Measurements from ENCODE around the gene BSPH1. TPM values are rescaled to one million over a fixed set of nuclear protein-coding genes. Genes with fewer than 3 reads are reported as not detected.
"Not testable (repeated sequence)": the region's sequence is repeated elsewhere in the genome, so short reads cannot be mapped to it uniquely, and the experiment has no call there.

The BSPH1 gene
- total RNA-seq, 2 experiments from 2014 or later: not detected

GRCh38 chr19:47994209-47994802, 2.3 kb upstream of the BSPH1 start, which contains the start of gene ELSPBP1:
Gene ELSPBP1 (plus strand): TSS chr19:47994632. CDS start chr19:48008668, 14,036 bp downstream.
- TF ChIP-seq CTCF (IDR thresholded peaks at IDR 0.05): no peak
- ChIA-PET POLR2A (no interaction called here), CTCF (no interaction called here)
- Mint-ChIP-seq H3K27ac (no peak within 1 kb of the TSS), H3K27me3 (peaks cover 42% of the 10 kb centered on the region), H3K36me3 (ENCODE audit: low read depth) (no peaks in the 10 kb centered on the region), H3K4me3 (no peak within 1 kb of the TSS), H3K4me1 (ENCODE audit: low read depth) (no peaks in the 10 kb centered on the region), H3K9me3 (no peaks in the 10 kb centered on the region)
- H3K4me1 ChIP-seq (ENCODE audit: insufficient read depth, low read length): no peaks in the 10 kb centered on the region
- DNase-seq: no peak
- no peak for ATAC-seq (ENCODE audit: poor library complexity)
- no peak within 1 kb of the TSS for H3K27ac ChIP-seq (ENCODE audit: low read depth in 1 of 2, low read length in 2 of 2)
- H3K4me3 ChIP-seq (ENCODE audit: low read length): no peak within 1 kb of the TSS
- no peaks in the 10 kb centered on the region for H3K9me3 ChIP-seq (ENCODE audit: control insufficient read depth in 1 of 2, insufficient read depth in 1 of 2, low read length in 2 of 2)
- H3K36me3 ChIP-seq (ENCODE audit: insufficient read depth, low read length): no peaks in the 10 kb centered on the region
- intact Hi-C loops (cut with DNase I, micrococcal nuclease): no loop called here
- peaks cover 5 to 16% of the 10 kb centered on the region in 2 experiments for H3K27me3 ChIP-seq (ENCODE audit: control insufficient read depth in 1 of 2, insufficient read depth in 2 of 2, low read length in 2 of 2)

- CTCF ChIA-PET: no interaction called here
- no peak for DNase-seq
- H3K27me3 Mint-ChIP-seq: peaks cover 43% of the 10 kb centered on the region
These were observed 670 bp downstream of the BSPH1 start for GRCh38 chr19:47991191-47991808.

GRCh38 chr19:47973529-47973928, 18.4 kb downstream of the BSPH1 start:
- Mint-ChIP-seq H3K27me3 (peaks cover 67% of the 10 kb centered on the region), H3K4me1 (ENCODE audit: low read depth) (no peaks in the 10 kb centered on the region), H3K9me3 (no peaks in the 10 kb centered on the region), H3K36me3 (ENCODE audit: low read depth) (no peaks in the 10 kb centered on the region), H3K27ac (no peak overlapping the region), H3K4me3 (no peak overlapping the region)
- peaks cover 8 to 18% of the 10 kb centered on the region in 2 experiments for H3K27me3 ChIP-seq (ENCODE audit: control insufficient read depth in 1 of 2, insufficient read depth in 2 of 2, low read length in 2 of 2)
- TF ChIP-seq CTCF (IDR thresholded peaks at IDR 0.05): no peak
- ATAC-seq (ENCODE audit: poor library complexity) (no peak), DNase-seq (no peak)
- peaks cover 0 to 5% of the 10 kb centered on the region in 2 experiments for H3K9me3 ChIP-seq (ENCODE audit: control insufficient read depth in 1 of 2, insufficient read depth in 1 of 2, low read length in 2 of 2)
- ChIA-PET CTCF (no interaction called here), POLR2A (no interaction called here)
- H3K27ac ChIP-seq (ENCODE audit: low read depth in 1 of 2, low read length in 2 of 2): no peak overlapping the region
- H3K36me3 ChIP-seq (ENCODE audit: insufficient read depth, low read length): no peaks in the 10 kb centered on the region
- no peak overlapping the region for H3K4me3 ChIP-seq (ENCODE audit: low read length)
- no peaks in the 10 kb centered on the region for H3K4me1 ChIP-seq (ENCODE audit: insufficient read depth, low read length)
- intact Hi-C loops (cut with DNase I, micrococcal nuclease): no loop called here

More at GRCh38 chr19:47991191-47991808, 670 bp downstream of the BSPH1 start:
- Histone ChIP-seq H3K36me3 (ENCODE audit: insufficient read depth, low read length) (no peaks in the 10 kb centered on the region), H3K4me1 (ENCODE audit: insufficient read depth, low read length) (no peaks in the 10 kb centered on the region), H3K27me3 (ENCODE audit: control insufficient read depth in 1 of 2, insufficient read depth in 2 of 2, low read length in 2 of 2) (peaks cover 8 to 16% of the 10 kb centered on the region in 2 experiments), H3K27ac (ENCODE audit: low read depth in 1 of 2, low read length in 2 of 2) (no peak overlapping the region), H3K9me3 (ENCODE audit: control insufficient read depth in 1 of 2, insufficient read depth in 1 of 2, low read length in 2 of 2) (no peaks in the 10 kb centered on the region), H3K4me3 (ENCODE audit: low read length) (no peak overlapping the region)
- Mint-ChIP-seq H3K4me3 (no peak overlapping the region), H3K27ac (no peak overlapping the region), H3K9me3 (no peaks in the 10 kb centered on the region), H3K4me1 (ENCODE audit: low read depth) (no peaks in the 10 kb centered on the region), H3K36me3 (ENCODE audit: low read depth) (no peaks in the 10 kb centered on the region)
- POLR2A ChIA-PET: no interaction called here
- TF ChIP-seq CTCF (IDR thresholded peaks at IDR 0.05): no peak
- ATAC-seq (ENCODE audit: poor library complexity): no peak
- intact Hi-C loops (cut with DNase I, micrococcal nuclease): no loop called here

GRCh38 chr19:47955936-47956335, 36.0 kb downstream of the BSPH1 start:
- H3K27ac ChIP-seq (ENCODE audit: low read depth in 1 of 2, low read length in 2 of 2); H3K4me3 ChIP-seq (ENCODE audit: low read length); ATAC-seq (ENCODE audit: poor library complexity); H3K27ac Mint-ChIP-seq; H3K4me1 Mint-ChIP-seq (ENCODE audit: low read depth); intact Hi-C loops (cut with DNase I, micrococcal nuclease); H3K36me3 Mint-ChIP-seq (ENCODE audit: low read depth); H3K9me3 Mint-ChIP-seq; H3K4me1 ChIP-seq (ENCODE audit: insufficient read depth, low read length); H3K9me3 ChIP-seq (ENCODE audit: control insufficient read depth in 1 of 2, insufficient read depth in 1 of 2, low read length in 2 of 2); H3K36me3 ChIP-seq (ENCODE audit: insufficient read depth, low read length); H3K4me3 Mint-ChIP-seq; CTCF ChIA-PET; H3K27me3 ChIP-seq (ENCODE audit: control insufficient read depth in 1 of 2, insufficient read depth in 2 of 2, low read length in 2 of 2); POLR2A ChIA-PET: not testable (repeated sequence)
- H3K27me3 Mint-ChIP-seq: peaks cover 15% of the 10 kb centered on the region
- peak in 3 of 14 experiments; percentile 5 to 38 (median 17) for DNase-seq
